DMS153 treated with DMSO at 0.1 percent for 48 hours (cell line): ENCODE results near the gene TUBA3D.
"Not testable (repeated sequence)": the region's sequence is repeated elsewhere in the genome, so short reads cannot be mapped to it uniquely, and the experiment has no call there.

Experiments
- DNase-seq: peaks from one replicate; lab custom pipeline; 2025; ENCODE audit not compliant: unreplicated experiment; lab: John Stamatoyannopoulos, UW

Gene TUBA3D

GRCh38 chr2:131483981-131484820 is 8.3 kb downstream of the TUBA3D start:
- not testable (repeated sequence) for DNase-seq

GRCh38 chr2:131484906-131485460 is 9.1 kb downstream of the TUBA3D start:
- not testable (repeated sequence) for DNase-seq

GRCh38 chr2:131486201-131486902 is 10.4 kb downstream of the TUBA3D start:
- DNase-seq, result not testable (repeated sequence)

DNA sequence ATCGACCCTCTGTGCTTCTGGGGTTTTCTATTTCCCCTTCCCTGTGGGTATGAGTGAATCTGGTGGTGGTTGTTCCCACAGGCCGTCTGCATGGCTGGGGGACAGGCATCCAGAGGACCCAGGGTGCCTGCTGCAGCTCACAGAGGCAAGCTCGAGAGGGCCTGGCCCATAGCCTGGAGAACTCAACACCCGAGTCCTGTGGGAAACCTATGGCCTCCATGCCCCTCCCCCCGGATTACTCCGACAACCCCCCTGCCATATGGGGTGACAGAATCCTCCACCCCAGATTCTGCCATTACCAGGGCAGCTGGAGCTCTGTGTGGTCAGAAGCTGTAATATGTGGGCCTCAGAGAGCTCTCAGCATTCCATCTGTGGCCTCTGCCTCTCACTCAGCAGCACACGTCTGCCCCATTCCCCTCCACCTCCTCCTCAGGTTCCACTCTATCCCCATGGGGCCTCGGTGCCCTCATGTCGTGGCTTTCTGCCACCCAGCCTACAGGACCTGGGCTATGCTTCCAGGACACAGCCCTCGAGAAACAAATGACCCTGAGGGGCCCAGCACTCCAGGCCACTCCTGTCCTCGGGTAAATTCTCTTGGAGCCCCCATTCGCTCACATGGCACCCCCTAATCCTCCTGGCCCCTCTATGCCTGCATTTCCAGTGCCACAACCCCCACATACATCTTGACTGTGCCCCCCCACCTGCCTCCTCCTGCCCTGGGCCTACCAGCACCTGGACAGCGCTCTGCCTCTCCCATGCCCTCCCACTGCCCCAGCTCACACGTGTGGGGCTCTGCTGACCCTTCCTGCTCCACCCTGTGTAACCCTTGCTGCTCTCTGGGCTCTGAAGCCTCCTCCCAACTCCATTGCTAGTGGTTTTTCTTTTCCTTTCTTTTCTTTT is 12.6 kb downstream of the TUBA3D start:
- no peak for DNase-seq

- DNase-seq, result not testable (repeated sequence)
Measured at GRCh38 chr2:131490616-131491468, 14.9 kb downstream of the TUBA3D start.

DNA sequence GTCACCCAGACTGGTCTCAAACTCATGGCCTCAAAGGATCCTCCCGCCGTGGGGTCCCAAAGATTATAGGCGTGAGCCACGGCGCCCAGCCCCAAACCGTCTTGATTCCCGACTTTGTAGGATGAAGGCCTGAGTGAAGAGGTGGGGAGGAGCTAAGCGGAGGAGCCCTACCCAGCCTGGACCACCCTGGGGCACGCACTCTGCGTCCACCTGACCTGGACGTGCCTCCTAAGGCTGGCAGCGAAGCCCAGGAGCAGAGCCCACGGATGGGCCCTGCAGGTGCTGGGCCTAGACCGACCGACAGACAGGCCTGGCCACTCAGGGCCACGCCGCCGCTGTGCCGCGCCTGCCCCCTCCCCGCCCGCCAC is 15.5 kb downstream of the TUBA3D start:
- DNase-seq, result not testable (repeated sequence)

DNA sequence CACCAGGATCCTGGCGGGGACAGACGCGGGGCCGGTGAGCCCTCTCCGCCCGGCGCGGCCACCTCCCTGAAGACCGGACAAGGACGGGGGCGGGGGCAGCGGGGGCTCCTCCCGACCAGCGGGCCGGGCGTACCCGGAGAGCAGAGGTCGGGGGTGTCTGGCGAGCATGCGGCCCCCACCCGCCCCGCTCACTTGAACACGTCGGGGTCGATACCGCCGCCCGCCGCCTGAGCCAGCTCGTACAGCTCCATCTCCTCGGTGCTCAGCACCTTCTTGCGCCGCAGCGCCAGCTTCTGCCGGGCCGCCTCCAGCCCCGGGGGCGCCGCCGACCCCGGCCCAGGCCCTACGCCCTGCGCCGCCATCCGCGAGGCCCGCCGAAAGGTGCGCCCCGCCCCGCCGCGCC is 16.1 kb downstream of the TUBA3D start, which contains the start of gene MZT2A:
Gene MZT2A (minus strand): TSS at position 383 of the 403 bp plus-strand sequence. CDS start 21 bp downstream, at position 362.
- DNase-seq, result not testable (repeated sequence)

DNA sequence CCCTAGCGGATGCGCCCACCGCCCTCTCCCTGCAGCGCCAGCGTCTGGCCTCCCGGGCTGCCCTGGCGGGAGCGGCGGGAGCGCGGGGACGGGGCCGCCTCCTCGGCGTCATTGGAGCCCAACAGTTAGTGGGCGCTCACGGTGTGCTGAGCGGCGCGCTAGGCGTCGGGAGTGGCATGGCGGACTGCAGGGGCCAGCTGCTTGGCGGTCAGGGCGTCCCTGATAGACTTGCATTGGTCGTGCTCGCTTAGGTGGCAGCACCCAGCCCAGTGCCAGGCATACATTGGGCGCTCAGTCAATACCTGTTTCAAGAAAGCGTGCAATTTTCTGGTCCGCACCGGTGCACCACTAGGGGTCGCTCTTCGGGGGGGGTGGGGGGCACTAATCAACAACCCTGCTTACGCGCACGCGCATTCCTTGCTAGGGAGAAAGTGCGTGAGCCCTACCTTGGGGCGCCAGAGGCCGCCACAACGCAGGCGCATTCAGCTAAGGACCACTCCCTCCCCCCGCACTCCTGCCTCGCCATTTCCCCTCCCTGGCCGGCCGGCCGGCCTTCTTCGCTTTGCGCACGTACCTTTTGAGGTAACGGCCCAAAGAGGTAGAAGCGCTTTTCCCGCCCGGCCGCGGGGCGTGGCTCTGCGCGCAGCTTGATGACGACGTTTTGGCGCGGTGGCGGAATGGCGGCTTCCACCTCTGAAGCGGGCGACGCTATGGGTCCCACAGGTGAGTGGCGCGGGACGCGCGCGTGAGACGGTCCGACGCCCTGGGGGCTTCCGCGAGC is 16.7 kb downstream of the TUBA3D start:
- peak; percentile 80 for DNase-seq

GRCh38 chr2:131493199-131493968 is 17.5 kb downstream of the TUBA3D start:
- no peak for DNase-seq

DNA sequence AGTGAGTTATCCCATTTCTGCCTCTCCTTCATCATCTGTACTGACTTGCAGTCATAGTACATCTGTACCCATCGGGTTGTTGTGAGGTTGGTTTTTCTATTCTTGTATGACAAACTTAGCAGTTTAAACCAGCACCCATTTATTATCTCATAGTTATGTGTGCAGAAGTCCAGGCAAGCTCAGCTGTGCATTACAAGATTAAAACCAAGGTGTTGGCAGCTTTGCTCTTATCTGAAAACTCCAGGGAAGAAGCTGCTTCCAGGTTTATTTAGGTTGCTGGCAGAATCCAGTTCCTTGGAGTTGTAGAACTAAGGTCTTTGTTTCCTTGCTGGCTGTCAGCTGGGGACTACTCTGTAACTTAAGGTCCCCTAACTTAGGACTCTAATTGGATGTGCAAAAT is 19.6 kb downstream of the TUBA3D start:
- DNase-seq, result not testable (repeated sequence)

- not testable (repeated sequence) for DNase-seq
Measured at GRCh38 chr2:131498321-131498973, 22.5 kb downstream of the TUBA3D start.

GRCh38 chr2:131503587-131503986 is 27.7 kb downstream of the TUBA3D start:
- not testable (repeated sequence) for DNase-seq

DNA sequence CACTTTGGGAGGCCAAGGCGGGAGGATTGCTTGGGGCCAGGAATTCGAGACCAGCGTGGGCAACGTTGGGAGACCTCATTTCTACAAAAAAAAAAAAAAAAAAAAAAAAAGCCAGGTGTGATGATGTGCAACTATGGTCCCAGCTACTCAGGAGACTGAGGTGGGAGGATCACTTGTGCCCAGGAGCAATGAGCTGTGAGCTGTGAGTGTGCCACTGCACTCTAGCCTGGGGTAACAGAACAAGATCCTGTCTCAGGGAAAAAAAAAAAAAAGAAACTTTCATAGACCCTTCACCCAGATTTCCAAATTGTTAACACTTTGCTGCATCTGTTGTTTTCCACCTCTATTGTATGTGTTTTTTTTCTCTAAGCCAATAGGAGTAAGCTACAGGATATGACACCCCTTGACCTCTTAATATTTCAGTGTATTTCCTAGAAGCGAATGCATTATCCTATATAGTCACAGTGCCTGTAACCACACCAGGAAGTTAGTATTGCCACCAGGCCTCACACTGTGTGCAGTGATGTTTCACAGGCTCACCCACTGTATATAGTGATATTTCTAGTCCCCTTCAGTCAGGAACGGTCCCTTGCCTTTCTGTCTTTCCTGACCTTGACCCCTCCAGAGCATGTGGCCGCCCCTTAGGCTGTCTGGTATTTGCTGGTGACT is 28.3 kb downstream of the TUBA3D start:
- not testable (repeated sequence) for DNase-seq

GRCh38 chr2:131509615-131510014 is 33.7 kb downstream of the TUBA3D start:
- no peak for DNase-seq

GRCh38 chr2:131511291-131511968 is 35.5 kb downstream of the TUBA3D start:
- DNase-seq, result not testable (repeated sequence)

DNA sequence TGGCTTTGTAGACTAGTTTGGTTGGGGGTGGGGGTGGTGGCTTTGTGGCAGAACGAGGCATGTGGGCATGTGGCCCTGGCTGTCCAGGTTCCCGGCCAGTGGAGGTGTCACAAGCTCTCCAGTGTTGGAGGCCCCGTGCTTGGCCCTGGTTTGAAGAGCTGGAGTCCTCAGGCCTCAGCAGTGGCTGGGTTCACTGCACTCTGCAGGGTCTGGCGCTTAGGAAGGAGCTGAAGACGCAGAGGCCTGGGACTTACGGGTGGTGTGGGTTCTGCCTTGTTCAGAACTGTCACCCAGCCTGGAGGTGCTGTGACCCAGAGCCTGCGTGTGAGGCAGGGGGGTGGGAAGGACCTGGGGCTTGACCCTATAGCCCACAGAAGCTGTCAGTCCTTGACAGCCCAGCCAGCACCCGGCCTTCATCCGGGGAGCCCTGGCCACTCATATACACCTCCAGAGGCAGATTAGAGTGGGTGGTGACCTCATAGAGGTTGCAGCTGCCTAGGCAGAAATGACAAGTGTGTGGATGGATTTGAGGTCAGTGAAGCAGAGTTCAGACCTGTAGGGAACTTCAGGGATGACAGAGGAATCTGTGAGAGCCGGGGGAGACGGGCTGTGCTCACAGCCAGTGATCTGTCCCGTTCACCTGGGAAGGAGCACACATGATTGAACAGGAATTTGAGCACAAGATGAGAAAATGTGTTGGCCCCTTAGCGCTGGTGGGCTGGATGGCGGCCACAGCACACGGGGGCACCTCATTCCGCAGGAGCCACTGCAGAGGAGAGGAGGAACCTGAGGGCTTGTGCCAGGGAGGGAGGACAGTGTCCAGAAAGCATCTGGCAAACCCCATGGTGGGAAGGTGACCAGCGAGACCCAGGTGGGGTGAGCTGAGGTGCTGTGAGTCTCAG is 36.3 kb downstream of the TUBA3D start:
- DNase-seq, result not testable (repeated sequence)
